ENCODE data around the gene ARL4D. TPM values are rescaled to one million over a fixed set of nuclear protein-coding genes. Genes with fewer than 3 reads are reported as not detected.

Gene ARL4D
- total RNA-seq, 1 donor from 2014 or later, result 3.3 TPM

GRCh38 chr17:43400943-43401717, 2.3 kb downstream of the ARL4D start:
- H3K4me3 ChIP-seq, result peak overlapping the region in 1 of 2 donors; percentile 77
- H3K9me3 ChIP-seq, result no peaks in the 10 kb centered on the region
- DNase-seq (ENCODE audit: low spot score in 2 of 2), result peak; percentile 53 to 87
- no peaks in the 10 kb centered on the region for H3K27me3 ChIP-seq
- TF ChIP-seq CTCF (IDR thresholded peaks at IDR 0.05), result no peak
- peak overlapping the region; percentile 53 to 69 for H3K27ac ChIP-seq
- H3K4me1 ChIP-seq, result peaks cover 10 to 21% of the 10 kb centered on the region in 2 donors
- intact Hi-C loops (cut with DNase I), result no loop called here
- H3K36me3 ChIP-seq, result no peaks in the 10 kb centered on the region

GRCh38 chr17:43402078-43402477, 3.3 kb downstream of the ARL4D start:
- H3K36me3 ChIP-seq, result no peaks in the 10 kb centered on the region
- peak overlapping the region in 1 of 2 donors; percentile 77 for H3K4me3 ChIP-seq
- no peak for DNase-seq (ENCODE audit: low spot score in 2 of 2)
- TF ChIP-seq CTCF (IDR thresholded peaks at IDR 0.05), result no peak
- peak overlapping the region; percentile 53 to 69 for H3K27ac ChIP-seq
- no peaks in the 10 kb centered on the region for H3K27me3 ChIP-seq
- no peaks in the 10 kb centered on the region for H3K9me3 ChIP-seq
- H3K4me1 ChIP-seq, result peaks cover 10 to 21% of the 10 kb centered on the region in 2 donors
- intact Hi-C loops (cut with DNase I), result loop anchor here (2.0 kb wide), 1 partner anchor 17 kb away; no protein-coding TSS in a partner anchor

GRCh38 chr17:43402567-43402966, 3.8 kb downstream of the ARL4D start:
- peaks cover 10 to 21% of the 10 kb centered on the region in 2 donors for H3K4me1 ChIP-seq
- intact Hi-C loops (cut with DNase I), result loop anchor here (2.0 kb wide), 1 partner anchor 16 kb away; no protein-coding TSS in a partner anchor
- H3K9me3 ChIP-seq, result no peaks in the 10 kb centered on the region
- TF ChIP-seq CTCF (IDR thresholded peaks at IDR 0.05), result no peak
- no peak for DNase-seq (ENCODE audit: low spot score in 2 of 2)
- H3K27me3 ChIP-seq, result no peaks in the 10 kb centered on the region
- no peaks in the 10 kb centered on the region for H3K36me3 ChIP-seq
- no peak overlapping the region for H3K4me3 ChIP-seq
- H3K27ac ChIP-seq, result peak overlapping the region in 1 of 2 donors; percentile 53

GRCh38 chr17:43403846-43404245, 5.1 kb downstream of the ARL4D start:
- peaks cover 10 to 21% of the 10 kb centered on the region in 2 donors for H3K4me1 ChIP-seq
- no peak for TF ChIP-seq CTCF (IDR thresholded peaks at IDR 0.05)
- no peak overlapping the region for H3K27ac ChIP-seq

GRCh38 chr17:43405861-43406260, 7.1 kb downstream of the ARL4D start:
- H3K27me3 ChIP-seq, result no peaks in the 10 kb centered on the region
- H3K9me3 ChIP-seq, result no peaks in the 10 kb centered on the region
- no peak overlapping the region for H3K27ac ChIP-seq
- intact Hi-C loops (cut with DNase I), result no loop called here
- TF ChIP-seq CTCF (IDR thresholded peaks at IDR 0.05), result no peak
- H3K4me1 ChIP-seq, result peaks cover 3 to 9% of the 10 kb centered on the region in 2 donors
- no peak for DNase-seq (ENCODE audit: low spot score in 2 of 2)
- H3K36me3 ChIP-seq, result no peaks in the 10 kb centered on the region
- no peak overlapping the region for H3K4me3 ChIP-seq

More at GRCh38 chr17:43403846-43404245, 5.1 kb downstream of the ARL4D start:
- Histone ChIP-seq H3K4me3 (no peak overlapping the region), H3K36me3 (no peaks in the 10 kb centered on the region), H3K27me3 (no peaks in the 10 kb centered on the region), H3K9me3 (no peaks in the 10 kb centered on the region)
- DNase-seq (ENCODE audit: low spot score in 2 of 2), result no peak
- intact Hi-C loops (cut with DNase I), result loop anchor here (2.0 kb wide), 1 partner anchor 15 kb away; no protein-coding TSS in a partner anchor
